NCI-H345 (cell line): ENCODE data around the gene IL20RA.
"Not testable (repeated sequence)": the region's sequence is repeated elsewhere in the genome, so short reads cannot be mapped to it uniquely, and the experiment has no call there.

ENCODE experiments used
- DNase-seq: peaks from one replicate; lab custom pipeline; 2025; lab: John Stamatoyannopoulos, UW

IL20RA gene

DNA sequence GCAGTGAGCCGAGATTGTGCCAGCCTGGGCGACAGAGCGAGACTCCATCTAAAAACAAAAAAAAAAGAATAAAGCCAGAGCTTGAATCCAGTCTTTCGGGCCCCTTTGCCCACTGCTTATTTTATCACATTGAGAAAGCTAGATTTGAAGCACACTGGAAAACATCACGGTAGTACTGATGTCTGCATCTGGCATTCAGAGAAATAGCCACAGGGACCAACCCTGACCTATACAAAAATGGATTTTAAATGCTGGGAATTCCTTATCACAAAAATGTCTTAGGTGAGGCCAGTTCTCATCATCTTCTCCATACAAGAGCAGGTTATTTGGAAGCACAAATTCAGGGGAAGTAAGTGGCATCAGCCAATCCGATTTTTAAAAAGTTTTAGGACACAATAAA, 73.2 kb downstream of the IL20RA start:
- no peak for DNase-seq

GRCh38 chr6:136969930-136970329, 74.8 kb downstream of the IL20RA start:
- no peak for DNase-seq

DNA sequence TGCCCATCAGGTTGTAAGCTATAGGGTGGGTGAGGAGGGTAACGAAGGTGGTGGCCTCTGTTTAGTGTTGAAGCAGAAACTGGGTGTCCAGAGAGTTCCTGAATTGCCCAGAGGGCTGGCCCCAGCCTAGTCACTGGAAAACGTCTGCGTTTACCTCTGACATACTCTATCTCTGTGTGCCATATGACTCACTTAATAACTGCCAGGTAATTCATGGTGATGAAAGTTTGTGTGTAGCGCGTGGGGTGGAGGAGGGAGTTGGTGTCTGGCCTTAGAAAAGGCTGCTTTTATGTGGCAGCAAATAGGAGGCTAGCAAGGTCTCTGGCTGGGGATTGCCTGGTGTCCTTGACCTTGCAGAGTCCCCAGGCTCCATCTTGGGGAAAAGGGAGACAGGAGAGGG, 75.3 kb downstream of the IL20RA start:
- DNase-seq: no peak

DNA sequence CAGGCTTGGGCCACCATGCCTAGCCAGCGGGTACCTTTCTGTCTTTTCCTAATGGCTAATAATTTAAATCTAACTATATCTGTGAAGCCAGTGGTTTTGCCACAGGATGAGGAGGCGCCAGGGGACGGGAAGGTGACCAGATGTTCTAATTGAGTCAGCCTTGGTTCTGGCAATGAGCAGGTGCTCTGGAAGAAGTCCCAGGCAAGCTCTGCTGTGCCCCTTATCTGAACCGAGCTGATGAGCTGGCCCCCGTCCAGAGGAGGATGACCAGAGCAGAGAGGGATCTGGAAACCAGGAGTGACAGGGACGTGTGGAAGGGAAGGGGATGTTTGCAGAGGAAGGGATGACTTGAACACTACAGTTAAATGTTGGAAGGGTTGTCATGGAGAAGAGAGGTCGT, 75.9 kb downstream of the IL20RA start:
- DNase-seq: no peak

DNA sequence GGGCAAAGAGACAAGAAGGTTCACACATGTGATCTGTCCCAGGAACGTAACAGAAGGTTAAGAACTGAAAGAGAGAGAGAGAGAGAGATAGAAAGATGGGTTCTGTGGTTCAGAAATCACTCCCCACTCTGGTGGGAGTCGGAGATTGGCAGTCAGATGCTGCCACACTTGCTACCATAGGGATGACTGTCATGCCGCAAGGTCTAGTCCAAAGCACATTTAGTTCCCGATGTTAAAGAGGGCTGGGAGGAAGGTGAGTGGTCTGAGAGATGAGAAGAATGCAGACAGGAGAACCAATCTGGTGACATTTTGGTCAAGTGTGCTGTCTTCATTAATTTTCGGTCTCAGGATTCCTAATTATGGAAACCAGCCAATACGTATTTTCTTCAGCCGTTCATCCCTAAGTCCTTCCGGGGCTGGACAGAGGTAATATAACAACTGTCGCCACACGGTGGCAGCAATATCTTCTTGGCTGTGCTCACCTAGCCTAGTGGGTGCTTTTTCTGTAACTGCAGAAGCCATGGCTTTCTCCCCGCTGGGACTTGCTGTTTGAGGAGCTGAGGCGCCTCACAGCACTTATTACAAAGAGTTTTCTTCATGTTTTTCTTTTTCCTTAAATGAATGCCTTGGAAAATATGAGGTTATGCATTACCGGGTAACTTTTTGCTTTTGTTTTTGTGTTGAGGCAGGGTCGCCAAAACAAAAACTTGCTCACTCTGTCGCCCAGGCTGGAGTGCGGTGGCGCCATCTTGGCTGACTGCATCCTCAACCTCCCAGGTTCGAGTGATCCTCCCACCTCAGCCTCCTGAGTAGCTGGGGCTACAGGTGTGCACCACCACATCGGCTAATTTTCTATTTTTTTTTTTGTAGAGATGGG, 76.7 kb downstream of the IL20RA start:
- peak; percentile 81 for DNase-seq

GRCh38 chr6:136964398-136964797, 80.4 kb downstream of the IL20RA start:
- no peak for DNase-seq

GRCh38 chr6:136963259-136963658, 81.5 kb downstream of the IL20RA start:
- DNase-seq: no peak

- peak; percentile 94 for DNase-seq
Measured at GRCh38 chr6:136962661-136963060, 82.1 kb downstream of the IL20RA start.

- DNase-seq: peak; percentile 80
Measured at GRCh38 chr6:136961848-136962247, 82.9 kb downstream of the IL20RA start.

DNA sequence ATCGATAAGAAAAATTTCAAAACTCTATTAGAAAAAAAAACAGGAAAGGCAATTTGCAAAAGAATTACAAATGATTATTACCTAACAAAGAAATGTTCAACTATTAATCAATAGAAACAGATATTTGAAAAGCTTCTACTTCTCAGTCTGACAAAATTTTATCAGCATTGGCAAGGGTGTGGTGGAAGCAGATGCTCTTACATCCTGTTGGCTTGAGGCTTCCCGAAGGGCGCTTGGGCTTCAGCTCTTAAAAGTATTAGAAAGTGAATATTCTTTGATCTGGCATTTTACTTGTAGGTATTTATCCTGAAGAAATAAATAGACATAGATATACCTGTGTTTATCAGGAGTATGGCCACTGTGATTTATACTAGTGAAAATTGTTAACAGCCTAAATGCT, 84.0 kb downstream of the IL20RA start:
- no peak for DNase-seq

DNA sequence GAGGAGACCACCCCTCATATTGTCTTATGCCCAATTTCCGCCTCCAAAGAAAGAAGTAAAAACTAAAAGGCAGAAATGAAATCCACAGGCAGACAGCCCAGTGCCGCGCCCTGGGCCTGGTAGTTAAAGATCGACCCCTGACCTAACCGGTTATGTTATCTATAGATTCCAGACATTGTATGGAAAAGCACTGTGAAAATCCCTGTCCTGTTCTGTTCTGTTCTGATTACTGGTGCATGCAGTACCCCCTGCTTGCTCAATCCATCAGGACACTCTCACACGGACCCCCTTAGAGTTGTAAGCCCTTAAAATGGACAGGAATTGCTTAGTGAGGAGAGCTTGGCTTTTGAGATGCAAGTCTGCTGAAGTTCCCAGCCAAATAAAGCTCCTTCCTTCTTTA, 84.8 kb downstream of the IL20RA start:
- DNase-seq: not testable (repeated sequence)

DNA sequence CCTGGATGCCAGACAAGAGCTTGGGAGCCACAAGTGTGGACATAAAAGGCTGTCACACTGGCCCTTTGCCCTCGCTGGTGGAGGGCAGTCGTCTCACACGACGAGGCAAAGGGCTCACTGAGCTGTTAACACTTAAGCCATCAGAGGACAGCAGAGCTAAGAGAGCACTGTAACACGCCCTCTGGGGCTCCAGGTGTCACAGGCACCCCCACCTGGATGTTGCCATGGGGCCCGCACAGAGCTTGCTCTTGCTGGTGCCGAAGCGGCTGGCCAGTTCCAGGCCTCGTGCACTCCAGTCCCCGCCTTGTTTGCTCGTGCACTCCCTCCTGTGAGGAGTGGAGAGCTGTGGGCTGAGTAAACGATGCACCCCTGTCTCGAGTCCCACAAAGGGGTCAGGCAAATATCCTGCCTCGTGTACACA, 85.3 kb downstream of the IL20RA start:
- DNase-seq: peak; percentile 76

GRCh38 chr6:136958168-136958567, 86.6 kb downstream of the IL20RA start:
- DNase-seq: no peak

DNA sequence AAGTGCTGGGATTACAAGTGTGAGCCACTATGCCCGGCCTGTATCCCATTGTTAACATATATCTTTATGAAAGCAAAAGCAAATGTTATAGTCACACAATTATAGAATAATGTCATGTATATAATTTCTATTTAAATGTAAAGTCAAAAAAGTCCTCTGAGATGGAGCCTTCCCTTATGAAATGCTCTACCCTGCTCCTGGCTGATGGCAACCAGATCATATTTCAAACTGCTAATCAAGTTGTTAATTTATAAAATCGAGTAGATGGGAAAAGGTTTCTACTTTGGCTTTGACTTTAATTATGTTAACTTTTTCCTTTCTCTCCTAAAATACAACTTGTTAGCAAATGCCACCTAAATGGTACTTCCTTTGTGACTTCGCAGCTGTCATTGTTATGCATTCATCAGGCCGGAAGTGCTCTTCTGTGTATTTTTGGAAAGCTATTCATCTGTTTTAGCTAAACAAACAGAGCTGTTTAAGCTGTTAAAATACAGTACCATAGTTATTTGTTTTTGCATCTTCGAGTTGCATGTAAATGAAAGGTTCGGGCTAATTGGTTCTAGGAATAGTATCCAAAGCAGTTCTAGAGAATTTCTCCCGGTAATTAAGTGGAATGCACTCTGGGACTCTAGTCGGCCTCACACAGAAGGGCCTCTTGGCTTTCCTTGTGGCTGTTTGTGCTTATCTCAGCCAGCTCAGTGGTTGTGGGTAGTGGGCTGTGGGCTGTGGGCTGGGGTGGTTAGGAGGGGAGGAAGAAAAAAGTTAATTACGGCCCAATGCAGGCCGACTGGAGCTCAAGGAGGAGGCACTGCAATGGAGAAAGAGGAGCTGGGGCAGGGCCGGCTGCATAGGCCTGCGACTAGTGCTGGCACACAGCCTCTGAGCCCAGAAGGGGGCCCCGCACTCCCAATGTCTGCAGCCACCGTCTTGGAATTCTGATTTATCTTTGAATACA, 87.9 kb downstream of the IL20RA start:
- peak; percentile 59 for DNase-seq

GRCh38 chr6:136955123-136955522, 89.6 kb downstream of the IL20RA start:
- no peak for DNase-seq

GRCh38 chr6:136952714-136953260, 92.0 kb downstream of the IL20RA start:
- peak; percentile 68 for DNase-seq

DNA sequence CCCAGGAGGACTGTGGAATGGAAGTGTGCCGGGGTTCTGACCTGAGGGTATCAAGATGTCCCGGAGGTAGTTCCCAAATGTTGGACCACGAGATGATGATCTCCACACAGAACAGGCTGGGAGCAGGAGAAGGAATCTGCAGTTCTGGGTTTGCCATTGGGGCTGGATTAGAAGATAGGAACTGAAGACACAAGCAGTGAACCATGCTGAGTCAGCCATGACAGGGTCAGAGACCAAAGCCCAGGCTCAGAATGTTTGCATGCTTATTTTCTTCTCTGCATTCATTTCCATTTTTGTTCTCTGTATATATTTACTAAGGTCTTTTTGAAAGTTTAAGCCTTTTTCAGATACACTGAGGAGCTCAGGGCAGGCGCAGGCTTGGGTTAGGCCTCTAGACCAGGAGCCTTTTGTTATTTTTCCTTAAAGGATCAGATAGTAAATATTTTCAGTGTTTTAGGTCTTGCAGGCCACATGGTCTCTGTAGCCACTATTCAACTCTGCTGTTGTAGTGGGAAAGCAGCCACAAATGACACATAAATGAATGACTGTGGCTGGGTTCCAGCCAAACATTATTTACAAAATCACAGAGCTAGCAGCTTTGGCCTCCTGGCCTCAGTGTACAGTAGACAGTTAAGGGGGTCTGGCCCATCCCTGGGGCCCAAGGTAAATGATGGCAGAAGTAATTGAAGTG, 94.2 kb downstream of the IL20RA start:
- no peak for DNase-seq
